Heart left ventricle (tissue), 13 donors: Measurements from ENCODE around the gene WDR6.

Experiments used
- POLR2A ChIP-seq, 2 donors: fragments of 450-650 bp; IDR thresholded peaks; one replicate each; pipeline ENCODE4 v1.6.1; 2017; ENCODE audit warnings: antibody characterized with exemption in 2 of 2, mild to moderate bottlenecking in 2 of 2, moderate library complexity in 2 of 2
- TF ChIP-seq, protein P1 (sequence below), 12 donors: fragments of 200-600 bp; sonication (generic) in 4 of 12; IDR thresholded peaks; one replicate each; pipeline versions ENCODE4 v1.5.0 to v1.8.0; 2018 to 2022; ENCODE audit warnings: antibody characterized with exemption in 12 of 12, mild to moderate bottlenecking in 5 of 12
- donor health status: ischemic (EF 13 %, LVEDD 7.1; RV severe dilation, severe dysfunction).
- donor health status: DM: no; HTN: yes; CAD: no.
- donor health status: DM: no; HTN: no; CAD: no.
- donor health status: ischemic (EF 25% LVEDD 6.9; RV normal size, moderate dysfunction).
- donor health status: ischemic (EF 25% LVEDD 5.7; RV mildly dilated, moderate dysfunction).
- donor health status: ischemic (EF 35%, LVEDD 5.7; RV mildly dilated, moderate dysfunction).
- donor health status: nonischemic (EF 11% LVEDD 7.7; RV severe dilation, severe dysfunction).
- donor health status: DM: yes; HTN: yes; CAD: no.
- donor health status: PGD.
- donor health status: ischemic (EF 29% LVEDD 5.4; RV normal size, mild dysfunction).
- donor health status: nonischemic (EF 23%, LVEDD 6.1; RV moderate dilation, normal function).

DNA sequence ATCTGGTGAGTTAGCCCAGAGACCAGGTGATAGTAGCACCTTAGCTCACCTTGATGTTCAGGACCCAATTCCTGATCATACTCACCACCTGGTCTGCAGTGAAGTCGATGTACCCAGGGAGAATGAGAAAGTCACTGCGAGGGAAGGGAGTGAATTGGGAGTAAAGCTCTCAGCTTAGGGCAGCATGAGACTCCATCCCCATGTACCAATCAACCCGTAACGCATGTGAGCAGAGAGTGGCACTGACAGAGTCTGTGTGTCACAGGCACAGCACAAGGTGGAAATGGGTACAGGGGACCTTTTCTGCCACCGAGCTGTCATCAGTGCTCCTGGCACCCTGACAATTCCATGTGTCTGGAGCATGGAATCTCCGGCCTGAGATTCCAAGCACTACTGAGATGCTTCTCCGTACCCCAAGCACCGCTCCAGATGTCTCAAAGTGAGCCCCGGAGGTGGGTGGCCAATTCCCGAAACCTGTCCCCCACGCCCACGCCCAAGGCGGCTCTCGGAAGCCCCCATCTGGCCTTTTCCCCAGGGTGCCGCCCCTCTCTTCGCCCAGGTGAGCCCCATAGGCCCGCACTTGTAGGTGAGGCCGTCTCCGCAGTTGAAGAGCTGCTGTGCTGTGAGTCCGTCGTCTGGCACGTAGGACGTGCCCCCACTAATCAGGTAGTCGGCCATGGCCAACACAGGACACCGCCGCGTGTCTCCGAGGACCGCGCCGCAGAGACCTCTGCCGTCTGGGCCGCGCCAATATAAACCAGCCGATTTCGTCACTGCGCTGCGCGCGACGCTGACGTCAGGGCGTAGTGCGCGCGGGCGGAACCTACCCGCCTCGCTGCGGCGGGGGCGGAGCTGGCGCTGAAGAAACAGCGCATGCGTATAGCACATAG is 21.7 kb downstream of the WDR6 start, which contains the start of gene IMPDH2:
- TF ChIP-seq, protein P1, sequence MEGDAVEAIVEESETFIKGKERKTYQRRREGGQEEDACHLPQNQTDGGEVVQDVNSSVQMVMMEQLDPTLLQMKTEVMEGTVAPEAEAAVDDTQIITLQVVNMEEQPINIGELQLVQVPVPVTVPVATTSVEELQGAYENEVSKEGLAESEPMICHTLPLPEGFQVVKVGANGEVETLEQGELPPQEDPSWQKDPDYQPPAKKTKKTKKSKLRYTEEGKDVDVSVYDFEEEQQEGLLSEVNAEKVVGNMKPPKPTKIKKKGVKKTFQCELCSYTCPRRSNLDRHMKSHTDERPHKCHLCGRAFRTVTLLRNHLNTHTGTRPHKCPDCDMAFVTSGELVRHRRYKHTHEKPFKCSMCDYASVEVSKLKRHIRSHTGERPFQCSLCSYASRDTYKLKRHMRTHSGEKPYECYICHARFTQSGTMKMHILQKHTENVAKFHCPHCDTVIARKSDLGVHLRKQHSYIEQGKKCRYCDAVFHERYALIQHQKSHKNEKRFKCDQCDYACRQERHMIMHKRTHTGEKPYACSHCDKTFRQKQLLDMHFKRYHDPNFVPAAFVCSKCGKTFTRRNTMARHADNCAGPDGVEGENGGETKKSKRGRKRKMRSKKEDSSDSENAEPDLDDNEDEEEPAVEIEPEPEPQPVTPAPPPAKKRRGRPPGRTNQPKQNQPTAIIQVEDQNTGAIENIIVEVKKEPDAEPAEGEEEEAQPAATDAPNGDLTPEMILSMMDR (IDR thresholded peaks at IDR 0.05), result peak in 4 of 12 donors; percentile 28 to 50 (median 38)
- peak; percentile 93 to 99 for TF ChIP-seq POLR2A (IDR thresholded peaks at IDR 0.05)
